ENCODE data around the gene MEI4. TPM values are rescaled to one million over a fixed set of nuclear protein-coding genes. Genes with fewer than 3 reads are reported as not detected.

Gene MEI4
- total RNA-seq, 6 experiments from 2014 or later: 0.12 to 1.1 (median 0.22) TPM

DNA sequence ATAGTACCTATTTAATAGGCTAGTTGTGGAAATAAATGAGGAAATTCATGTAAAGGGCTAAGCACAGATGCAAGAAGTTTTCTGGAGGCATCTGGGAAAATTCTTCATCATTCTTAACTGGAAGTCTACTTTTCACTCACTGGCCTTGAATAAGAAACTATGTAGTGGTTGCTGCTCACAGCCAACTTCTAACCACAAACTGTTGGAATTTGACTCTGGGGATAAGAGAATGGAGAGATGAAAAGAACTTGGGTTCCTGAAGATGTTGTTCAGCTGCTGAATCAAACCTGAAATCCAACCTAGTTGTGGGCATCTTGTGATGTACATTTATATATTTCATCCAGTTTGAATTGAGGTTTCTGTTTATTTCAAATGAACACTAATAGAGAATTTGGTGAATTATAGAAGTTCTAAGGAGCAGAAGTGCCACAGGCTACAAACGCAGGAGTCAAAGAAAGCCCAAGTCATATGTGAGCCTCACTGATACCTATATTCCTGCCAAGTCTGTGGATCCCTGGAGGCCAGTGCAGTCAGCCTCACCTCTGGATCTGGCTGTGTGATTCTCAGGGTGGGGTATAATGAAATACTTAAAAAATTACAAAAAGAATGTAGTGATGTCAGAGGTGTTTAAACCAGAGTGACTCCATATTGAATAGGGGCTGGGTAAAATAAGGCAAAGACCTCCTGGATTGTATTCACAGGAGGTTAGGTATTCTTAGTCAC is 18.7 kb upstream of the MEI4 start:
- DNase-seq (no peak), ATAC-seq (no peak)
- Histone ChIP-seq H3K36me3 (no peaks in the 10 kb centered on the region), H3K27me3 (no peaks in the 10 kb centered on the region), H3K4me3 (no peak overlapping the region), H3K4me1 (no peaks in the 10 kb centered on the region), H3K27ac (no peak overlapping the region), H3K9me3 (no peaks in the 10 kb centered on the region)
- 56% methylated on average over 1 of the region's 1 CpG for WGBS (ENCODE audit: insufficient coverage, low coverage, low lambda C conversion rate, missing lambda C conversion rate)
- TF ChIP-seq, protein P1, sequence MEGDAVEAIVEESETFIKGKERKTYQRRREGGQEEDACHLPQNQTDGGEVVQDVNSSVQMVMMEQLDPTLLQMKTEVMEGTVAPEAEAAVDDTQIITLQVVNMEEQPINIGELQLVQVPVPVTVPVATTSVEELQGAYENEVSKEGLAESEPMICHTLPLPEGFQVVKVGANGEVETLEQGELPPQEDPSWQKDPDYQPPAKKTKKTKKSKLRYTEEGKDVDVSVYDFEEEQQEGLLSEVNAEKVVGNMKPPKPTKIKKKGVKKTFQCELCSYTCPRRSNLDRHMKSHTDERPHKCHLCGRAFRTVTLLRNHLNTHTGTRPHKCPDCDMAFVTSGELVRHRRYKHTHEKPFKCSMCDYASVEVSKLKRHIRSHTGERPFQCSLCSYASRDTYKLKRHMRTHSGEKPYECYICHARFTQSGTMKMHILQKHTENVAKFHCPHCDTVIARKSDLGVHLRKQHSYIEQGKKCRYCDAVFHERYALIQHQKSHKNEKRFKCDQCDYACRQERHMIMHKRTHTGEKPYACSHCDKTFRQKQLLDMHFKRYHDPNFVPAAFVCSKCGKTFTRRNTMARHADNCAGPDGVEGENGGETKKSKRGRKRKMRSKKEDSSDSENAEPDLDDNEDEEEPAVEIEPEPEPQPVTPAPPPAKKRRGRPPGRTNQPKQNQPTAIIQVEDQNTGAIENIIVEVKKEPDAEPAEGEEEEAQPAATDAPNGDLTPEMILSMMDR (IDR thresholded peaks at IDR 0.05): no peak
- TF ChIP-seq POLR2A (IDR thresholded peaks at IDR 0.05): no peak
- intact Hi-C loops (cut with DNase I): no loop called here

DNA sequence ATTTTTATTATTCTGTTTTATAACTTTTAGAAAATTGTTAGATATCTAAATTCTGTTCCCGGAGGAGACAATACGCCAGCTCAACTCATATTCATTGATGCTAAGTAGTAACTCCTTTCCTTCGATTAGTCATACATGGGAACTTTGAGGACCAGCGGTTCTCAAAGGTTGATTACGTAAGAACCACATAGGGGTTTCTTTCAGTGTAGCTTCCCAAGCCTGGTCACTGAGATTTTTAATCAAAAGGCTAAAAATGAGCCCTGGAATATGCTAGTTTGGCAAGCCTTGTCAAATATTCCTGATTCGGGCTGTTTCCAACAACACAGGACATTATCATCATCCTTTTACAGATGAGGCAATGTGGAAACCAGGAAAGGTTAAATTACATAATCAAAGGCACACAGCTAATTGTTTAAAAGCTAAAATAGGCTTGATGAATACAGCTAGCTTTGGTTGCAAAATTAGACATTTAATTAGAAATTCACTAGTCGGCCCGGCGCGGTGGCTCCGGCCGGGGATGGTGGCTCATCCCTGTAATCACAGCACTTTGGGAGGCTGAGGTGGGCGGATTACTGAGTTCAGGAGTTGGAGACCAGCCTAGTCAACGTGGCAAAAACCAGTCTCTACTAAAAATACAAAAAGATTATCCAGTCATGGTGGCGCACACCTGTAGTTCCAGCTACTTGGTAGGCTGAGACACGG is 14.6 kb upstream of the MEI4 start:
- no peak overlapping the region for H3K4me3 ChIP-seq
- no peaks in the 10 kb centered on the region for H3K27me3 ChIP-seq
- intact Hi-C loops (cut with DNase I): no loop called here
- no peaks in the 10 kb centered on the region for H3K9me3 ChIP-seq
- ATAC-seq (no peak), DNase-seq (no peak)
- 90% methylated on average over 14 of the region's 16 CpGs for WGBS (ENCODE audit: insufficient coverage, low coverage, low lambda C conversion rate, missing lambda C conversion rate)
- no peaks in the 10 kb centered on the region for H3K36me3 ChIP-seq
- H3K4me1 ChIP-seq: no peaks in the 10 kb centered on the region
- no peak overlapping the region for H3K27ac ChIP-seq
- TF ChIP-seq POLR2A (IDR thresholded peaks at IDR 0.05): no peak
- TF ChIP-seq, protein P1 (IDR thresholded peaks at IDR 0.05): no peak

DNA sequence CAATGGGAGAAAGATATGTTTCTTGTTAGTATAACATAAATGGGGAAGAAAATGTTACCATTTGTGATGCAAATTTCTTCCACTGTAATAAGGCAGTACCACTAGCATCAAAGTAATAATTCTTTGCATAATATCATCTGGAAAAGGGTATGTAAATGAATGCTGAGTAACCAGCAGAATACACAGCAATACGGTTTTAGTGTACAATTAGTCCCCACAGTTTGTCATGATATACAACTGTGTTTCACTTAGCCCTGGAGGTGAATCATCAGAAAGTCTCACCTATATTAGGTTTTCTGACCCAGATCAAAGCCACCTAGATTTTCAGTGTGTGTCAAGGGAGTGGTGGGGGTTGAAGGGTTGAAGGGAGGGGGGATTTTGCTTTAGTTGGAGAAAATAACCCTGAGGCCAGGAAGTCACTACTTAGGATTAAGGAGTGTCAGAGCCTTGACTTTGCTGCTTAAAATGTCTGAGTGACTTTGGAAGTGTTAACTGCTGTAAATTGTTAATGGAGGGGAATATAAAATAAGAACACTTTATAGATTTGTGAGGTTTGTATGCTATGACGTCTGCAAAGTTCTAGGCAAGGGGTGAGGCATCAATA is 8.6 kb upstream of the MEI4 start:
- Histone ChIP-seq H3K27me3 (no peaks in the 10 kb centered on the region), H3K9me3 (no peaks in the 10 kb centered on the region), H3K27ac (no peak overlapping the region), H3K4me3 (no peak overlapping the region), H3K4me1 (no peaks in the 10 kb centered on the region), H3K36me3 (no peaks in the 10 kb centered on the region)
- DNase-seq (no peak), ATAC-seq (no peak)
- TF ChIP-seq, protein P1 (IDR thresholded peaks at IDR 0.05): no peak
- no peak for TF ChIP-seq POLR2A (IDR thresholded peaks at IDR 0.05)
- intact Hi-C loops (cut with DNase I): no loop called here
- 33% methylated on average over 2 of the region's 2 CpGs for WGBS (ENCODE audit: insufficient coverage, low coverage, low lambda C conversion rate, missing lambda C conversion rate)

DNA sequence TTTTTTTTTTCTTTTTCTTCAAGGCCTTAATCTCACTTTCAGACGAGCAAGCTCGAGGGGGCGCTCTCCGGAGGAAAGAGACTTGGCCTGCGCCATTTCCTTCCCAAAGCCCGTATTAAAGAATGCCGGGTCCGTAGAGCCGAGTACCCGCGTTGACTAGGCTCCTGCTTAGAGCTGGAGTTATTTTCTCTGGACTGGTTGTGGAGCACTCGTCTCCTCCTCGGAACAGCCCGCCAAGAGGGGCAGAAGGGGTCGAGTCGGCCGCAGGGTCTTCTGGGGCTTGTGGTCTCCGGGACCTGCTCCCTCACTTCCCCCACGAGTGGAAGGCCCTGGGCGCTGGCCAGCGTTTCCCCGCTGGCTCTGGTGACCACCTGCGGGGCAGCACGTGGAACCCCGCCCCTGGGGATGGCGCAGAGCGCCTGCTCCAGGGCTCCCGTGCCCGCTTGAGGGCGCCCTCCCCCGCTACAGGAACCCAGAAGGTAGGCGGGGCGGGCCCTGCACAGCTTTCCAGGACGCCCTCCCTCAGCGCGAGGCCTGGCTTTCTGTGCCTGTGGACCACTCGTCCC is 2.7 kb upstream of the MEI4 start:
- peak overlapping the region; percentile 17 to 45 (median 35) for H3K4me3 ChIP-seq
- H3K4me1 ChIP-seq: peaks cover 0 to 6% (median 0%) of the 10 kb centered on the region in 4 donors
- WGBS (ENCODE audit: insufficient coverage, low coverage, low lambda C conversion rate, missing lambda C conversion rate): 18% methylated on average over 18 of the region's 37 CpGs
- ATAC-seq (peak; percentile 94 to 99 (median 97)), DNase-seq (peak; percentile 63 to 83 (median 66))
- H3K36me3 ChIP-seq: no peaks in the 10 kb centered on the region
- H3K9me3 ChIP-seq: no peaks in the 10 kb centered on the region
- TF ChIP-seq, protein P1 (IDR thresholded peaks at IDR 0.05): peak in 3 of 4 donors; percentile 3 to 53 (median 44)
- TF ChIP-seq POLR2A (IDR thresholded peaks at IDR 0.05): no peak
- intact Hi-C loops (cut with DNase I): no loop called here
- H3K27ac ChIP-seq: no peak overlapping the region
- no peaks in the 10 kb centered on the region for H3K27me3 ChIP-seq
